Epithelial cell of proximal tubule (primary cell): ENCODE results near the gene SMC5. TPM values are rescaled to one million over a fixed set of nuclear protein-coding genes. Genes with fewer than 3 reads are reported as not detected.

Source experiments
- DNase-seq: peaks from one replicate; pipeline ENCODE4 v3.0.0-alpha.2; 2011; ENCODE audit warnings: low read depth
- H3K4me3 ChIP-seq: 2 replicates; pipeline ENCODE4 v1.5.1; 2011; ENCODE audit warnings: low read depth, mild to moderate bottlenecking, low read length
- CTCF ChIP-seq: conservative IDR thresholded peaks from 2 replicates; pipeline ENCODE4 v1.5.1; 2012; ENCODE audit warnings: low read depth, mild to moderate bottlenecking, low read length
- total RNA-seq: library from RNA; depleted of rRNA; stranded (reverse); fragments of >200 nt; gene quantifications from 2 replicates; pipeline ENCODE4 v1.2.3, GENCODE V29; 2015

Gene SMC5
- total RNA-seq, 1 donor from 2014 or later, result 46.7 TPM

- TF ChIP-seq CTCF, result no peak
- H3K4me3 ChIP-seq, result peak overlapping the region; percentile 82
- DNase-seq, result no peak
Measured at GRCh38 chr9:70257502-70257901, 1.3 kb upstream of the SMC5 start.

GRCh38 chr9:70257991-70258691 is 637 bp upstream of the SMC5 start:
- no peak for DNase-seq
- peak overlapping the region; percentile 82 for H3K4me3 ChIP-seq
- no peak for TF ChIP-seq CTCF

- peak overlapping the region; percentile 82 for H3K4me3 ChIP-seq
- no peak for DNase-seq
- TF ChIP-seq CTCF, result no peak
Measured at GRCh38 chr9:70259512-70259802, 679 bp downstream of the SMC5 start.

- TF ChIP-seq CTCF, result no peak
- DNase-seq, result no peak
- peak overlapping the region; percentile 82 for H3K4me3 ChIP-seq
Measured at GRCh38 chr9:70260007-70260443, 1.2 kb downstream of the SMC5 start.

GRCh38 chr9:70260606-70261005 is 1.8 kb downstream of the SMC5 start:
- TF ChIP-seq CTCF, result no peak
- DNase-seq, result no peak
- H3K4me3 ChIP-seq, result no peak overlapping the region

- no peak for DNase-seq
- H3K4me3 ChIP-seq, result no peak overlapping the region
- TF ChIP-seq CTCF, result no peak
Measured at GRCh38 chr9:70261131-70261870, 2.5 kb downstream of the SMC5 start.

GRCh38 chr9:70262366-70262765 is 3.6 kb downstream of the SMC5 start:
- no peak for TF ChIP-seq CTCF
- DNase-seq, result no peak
- H3K4me3 ChIP-seq, result no peak overlapping the region
